LNCAP (cell line): ENCODE results near the gene SMARCC1.

ENCODE experiments used
- CTCF ChIP-seq: fragments of 450-650 bp; IDR thresholded peaks from 2 replicates; pipeline ENCODE4 v1.5.1; 2017; ENCODE audit warnings: mild to moderate bottlenecking

The SMARCC1 gene

GRCh38 chr3:47541583-47542108, 240.0 kb downstream of the SMARCC1 start:
- TF ChIP-seq CTCF = no peak

GRCh38 chr3:47540281-47540680, 241.4 kb downstream of the SMARCC1 start:
- no peak for TF ChIP-seq CTCF

GRCh38 chr3:47536967-47537366, 244.7 kb downstream of the SMARCC1 start:
- TF ChIP-seq CTCF = no peak

GRCh38 chr3:47536221-47536891, 245.3 kb downstream of the SMARCC1 start:
- TF ChIP-seq CTCF = no peak
